HuH-7 (cell line): ENCODE results near the gene COL6A3.
A peak's percentile ranks its signal among the peaks of the same experiment; 100 is the strongest.
"Not testable (repeated sequence)": the region's sequence is repeated elsewhere in the genome, so short reads cannot be mapped to it uniquely, and the experiment has no call there.

Experiments
- DNase-seq: peaks from one replicate; pipeline ENCODE4 v3.0.0; 2011; ENCODE audit warnings: low spot score

The COL6A3 gene

GRCh38 chr2:237315829-237316225, 98.1 kb downstream of the COL6A3 start:
- DNase-seq: peak; percentile 31

- DNase-seq: peak; percentile 35
Observed at GRCh38 chr2:237315170-237315828, 98.7 kb downstream of the COL6A3 start.

- no peak for DNase-seq
Observed at GRCh38 chr2:237314681-237315080, 99.3 kb downstream of the COL6A3 start.

- DNase-seq: no peak
Observed at GRCh38 chr2:237314198-237314597, 99.8 kb downstream of the COL6A3 start.

- DNase-seq: no peak
Observed at GRCh38 chr2:237312021-237312755, 101.8 kb downstream of the COL6A3 start.

GRCh38 chr2:237310515-237311114, 103.3 kb downstream of the COL6A3 start:
- DNase-seq: no peak

- no peak for DNase-seq
Observed at GRCh38 chr2:237309416-237309815, 104.5 kb downstream of the COL6A3 start.

- DNase-seq: no peak
Observed at GRCh38 chr2:237309011-237309410, 105.0 kb downstream of the COL6A3 start.

- DNase-seq: no peak
Observed at GRCh38 chr2:237307474-237307873, 106.5 kb downstream of the COL6A3 start.

- no peak for DNase-seq
Observed at GRCh38 chr2:237306787-237307170, 107.2 kb downstream of the COL6A3 start.

- no peak for DNase-seq
Observed at GRCh38 chr2:237306083-237306786, 107.7 kb downstream of the COL6A3 start.

- DNase-seq: no peak
Observed at GRCh38 chr2:237305579-237305978, 108.4 kb downstream of the COL6A3 start.

- DNase-seq: no peak
Observed at GRCh38 chr2:237304763-237305514, 109.0 kb downstream of the COL6A3 start.

- DNase-seq: not testable (repeated sequence)
Observed at GRCh38 chr2:237303244-237303643, 110.7 kb downstream of the COL6A3 start.

GRCh38 chr2:237301595-237301994, 112.4 kb downstream of the COL6A3 start:
- no peak for DNase-seq

- no peak for DNase-seq
Observed at GRCh38 chr2:237300739-237301138, 113.2 kb downstream of the COL6A3 start.

- no peak for DNase-seq
Observed at GRCh38 chr2:237299906-237300305, 114.1 kb downstream of the COL6A3 start.

GRCh38 chr2:237298151-237299118, 115.5 kb downstream of the COL6A3 start:
- DNase-seq: no peak

GRCh38 chr2:237297421-237298150, 116.4 kb downstream of the COL6A3 start:
- DNase-seq: no peak

GRCh38 chr2:237296756-237297155, 117.2 kb downstream of the COL6A3 start:
- no peak for DNase-seq
